Upper lobe of left lung (tissue), 6 donors: Measurements from ENCODE around the gene FGF13. TPM values are rescaled to one million over a fixed set of nuclear protein-coding genes. Genes with fewer than 3 reads are reported as not detected.

Experiments
- ATAC-seq, 2 donors: fragments of 200-7000 bp; cut with Tn5 transposase; one replicate each; pipeline ENCODE4 v1.9.1; 2022; ENCODE audit warnings: mild to moderate bottlenecking in 2 of 2, moderate library complexity in 2 of 2; ENCODE audit not compliant: low FRiP score in 2 of 2
- DNase-seq, 2 donors: peaks; one replicate each; pipeline ENCODE4 v3.0.0-alpha.2; 2019 to 2020
- H3K27ac ChIP-seq, 4 donors: fragments of 200-600 bp; sonication (generic); one replicate each; pipeline ENCODE4 v1.5.1; 2016 to 2019
- H3K27me3 ChIP-seq, 4 donors: fragments of 200-600 bp; sonication (generic); one replicate each; pipeline ENCODE4 v1.5.1; 2017 to 2019
- H3K36me3 ChIP-seq, 4 donors: fragments of 200-600 bp; sonication (generic); one replicate each; pipeline ENCODE4 v1.5.1; 2016 to 2019
- H3K4me1 ChIP-seq, 4 donors: fragments of 200-600 bp; sonication (generic); one replicate each; pipeline ENCODE4 v1.5.1; 2018 to 2019
- H3K4me3 ChIP-seq, 4 donors: fragments of 200-600 bp; sonication (generic); one replicate each; pipeline ENCODE4 v1.5.1; 2017 to 2019; ENCODE audit warnings: mild to moderate bottlenecking in 2 of 4, moderate library complexity in 1 of 4
- H3K9me3 ChIP-seq, 4 donors: fragments of 200-600 bp; sonication (generic); one replicate each; pipeline ENCODE4 v1.5.1; 2018 to 2019
- CTCF ChIP-seq, 6 experiments: fragments of 450-650 bp in 4 of 6; fragments of 200-600 bp in 2 of 6; sonication (generic) in 2 of 6; IDR thresholded peaks; one replicate each; pipeline ENCODE4 v1.5.1; 2016 to 2019; ENCODE audit warnings: antibody characterized with exemption in 6 of 6
- EP300 ChIP-seq, 4 donors: sonication (generic); formaldehyde crosslinking; IDR thresholded peaks; one replicate each; pipeline ENCODE4 v1.5.1; 2017; ENCODE audit warnings: antibody characterized with exemption in 4 of 4, control low read depth in 2 of 4
- POLR2A ChIP-seq, 4 donors: fragments of 450-650 bp; IDR thresholded peaks; one replicate each; pipeline ENCODE4 v1.5.1; 2016 to 2017; ENCODE audit warnings: antibody characterized with exemption in 4 of 4, mild to moderate bottlenecking in 2 of 4
- POLR2AphosphoS5 ChIP-seq, 2 donors: sonication (generic); formaldehyde crosslinking; IDR thresholded peaks; one replicate each; pipeline ENCODE4 v1.5.1; 2017; ENCODE audit warnings: antibody characterized with exemption in 2 of 2
- WGBS, 2 donors: methylation state at CpG; one replicate each; pipeline ENCODE4 v1.1.5; 2017 to 2018; 5-methylcytosine and 5-hydroxymethylcytosine counted together
- small RNA-seq, 4 donors: library from RNA; depleted of rRNA; stranded (forward); fragments of <200 nt; gene quantifications; one replicate each; pipeline ENCODE3, GENCODE V24; 2016
- total RNA-seq, 6 donors: library from RNA; depleted of rRNA in 4 of 6; stranded (reverse); fragments of >200 nt in 4 of 6; gene quantifications; one replicate each; pipeline versions ENCODE4 v1.1.0 to v1.2.1, GENCODE V29; 2016 to 2021
- donor health status: DM: no; HTN: no; CAD: no; lungs with moderate emphysema.
- donor health status: DM: no; HTN: yes; CAD: no; lungs with severe emphysema.

Gene FGF13
- total RNA-seq, 6 donors from 2014 or later, result 0.22 to 2.5 (median 1.6) TPM

GRCh38 chrX:138651494-138651893 is 60.0 kb downstream of the FGF13 start:
- Histone ChIP-seq H3K27ac (no peak overlapping the region), H3K9me3 (no peaks in the 10 kb centered on the region), H3K4me3 (no peak overlapping the region), H3K36me3 (no peaks in the 10 kb centered on the region), H3K27me3 (no peaks in the 10 kb centered on the region), H3K4me1 (no peaks in the 10 kb centered on the region)
- ATAC-seq (no peak), DNase-seq (no peak)
- TF ChIP-seq POLR2A (IDR thresholded peaks at IDR 0.05) (no peak), POLR2AphosphoS5 (IDR thresholded peaks at IDR 0.05) (no peak), EP300 (IDR thresholded peaks at IDR 0.05) (no peak), CTCF (IDR thresholded peaks at IDR 0.05) (no peak)

- no peaks in the 10 kb centered on the region for H3K27me3 ChIP-seq
- H3K4me1 ChIP-seq, result no peaks in the 10 kb centered on the region
- H3K36me3 ChIP-seq, result no peaks in the 10 kb centered on the region
- ATAC-seq (no peak), DNase-seq (no peak)
- WGBS, 2 donors, result 53 to 56% methylated on average over 4 of the region's 4 CpGs
- H3K27ac ChIP-seq, result no peak overlapping the region
- no peak overlapping the region for H3K4me3 ChIP-seq
- TF ChIP-seq POLR2AphosphoS5 (IDR thresholded peaks at IDR 0.05), result no peak
- TF ChIP-seq EP300 (IDR thresholded peaks at IDR 0.05), result no peak
- no peak for TF ChIP-seq POLR2A (IDR thresholded peaks at IDR 0.05)
- no peak for TF ChIP-seq CTCF (IDR thresholded peaks at IDR 0.05)
- no peaks in the 10 kb centered on the region for H3K9me3 ChIP-seq
These were observed 62.9 kb downstream of the FGF13 start for GRCh38 chrX:138648568-138648967.

GRCh38 chrX:138638996-138639395 is 72.5 kb downstream of the FGF13 start:
- Histone ChIP-seq H3K27ac (no peak overlapping the region), H3K9me3 (no peaks in the 10 kb centered on the region), H3K27me3 (no peaks in the 10 kb centered on the region), H3K36me3 (no peaks in the 10 kb centered on the region), H3K4me1 (no peaks in the 10 kb centered on the region), H3K4me3 (no peak overlapping the region)
- DNase-seq (no peak), ATAC-seq (no peak)
- 55 to 60% methylated on average over 2 of the region's 2 CpGs for WGBS, 2 donors
- no peak for TF ChIP-seq POLR2AphosphoS5 (IDR thresholded peaks at IDR 0.05)
- no peak for TF ChIP-seq EP300 (IDR thresholded peaks at IDR 0.05)
- TF ChIP-seq POLR2A (IDR thresholded peaks at IDR 0.05), result no peak
- no peak for TF ChIP-seq CTCF (IDR thresholded peaks at IDR 0.05)

Small RNA genes within 50 kb of the gene (small RNA-seq; reads per million reads assigned to genes)
- gene AL031386.1 (0 reads per million in 4 donors), gene MIR504 (0 to 0.29 (median 0.06) reads per million in 4 donors)
